GM13977 (cell line): ENCODE results near the gene FAM156A.
"Not testable (repeated sequence)": the region's sequence is repeated elsewhere in the genome, so short reads cannot be mapped to it uniquely, and the experiment has no call there.

Experiments
- DNase-seq: peaks from one replicate; pipeline ENCODE4 v3.0.0; 2012; ENCODE audit warnings: low spot score
- CTCF ChIP-seq: IDR thresholded peaks from 2 replicates; pipeline ENCODE4 v1.5.1; 2012; ENCODE audit warnings: mild to moderate bottlenecking, control low read depth; ENCODE audit not compliant: insufficient read depth; ENCODE audit errors: extremely low read depth, missing control alignments
- in situ Hi-C: fragments of 300-500 bp; cut with MboI; formaldehyde crosslinking; loops from one replicate; pipeline ENCODE4 v1.12.0; 2022; ENCODE audit warnings: low sequenced_read_pairs, low pct_unique_long_range_greater_than_20kb, mixed read lengths, inconsistent platforms; ENCODE audit not compliant: unreplicated experiment

The FAM156A gene

GRCh38 chrX:52995987-52996331 lies 37.6 kb upstream of the FAM156A start:
- in situ Hi-C loops = no loop called here
- TF ChIP-seq CTCF = no peak
- DNase-seq = no peak

GRCh38 chrX:52995135-52995986 lies 37.0 kb upstream of the FAM156A start:
- peak; percentile 86 for DNase-seq
- peak; percentile 65 for TF ChIP-seq CTCF
- in situ Hi-C loops = no loop called here

GRCh38 chrX:52990848-52991247 lies 32.5 kb upstream of the FAM156A start:
- no peak for DNase-seq
- in situ Hi-C loops = no loop called here
- TF ChIP-seq CTCF = no peak

GRCh38 chrX:52990011-52990631 lies 31.8 kb upstream of the FAM156A start:
- in situ Hi-C loops = not testable (repeated sequence)
- peak; percentile 61 for DNase-seq
- TF ChIP-seq CTCF = peak; percentile 80

- no peak for DNase-seq
- no peak for TF ChIP-seq CTCF
- in situ Hi-C loops = no loop called here
Measured at GRCh38 chrX:52988985-52989917, 30.9 kb upstream of the FAM156A start.

- no peak for DNase-seq
- no peak for TF ChIP-seq CTCF
- in situ Hi-C loops = no loop called here
Measured at GRCh38 chrX:52983321-52984000, 25.1 kb upstream of the FAM156A start.
